ENCODE data around the gene MYH16. TPM values are rescaled to one million over a fixed set of nuclear protein-coding genes. Genes with fewer than 3 reads are reported as not detected.
"Not testable (repeated sequence)": the region's sequence is repeated elsewhere in the genome, so short reads cannot be mapped to it uniquely, and the experiment has no call there.

Gene MYH16
- under 1 TPM; 0.04 to 0.17 (median 0.07) TPM for polyA plus RNA-seq (ENCODE audit: insufficient read depth in 1 of 5, insufficient read length in 5 of 5, low replicate concordance in 1 of 5)
- long read RNA-seq, donor 1, result 0 reads
- long read RNA-seq, donor 2, result 0 reads
- long read RNA-seq, donor 3, result 0 reads
- long read RNA-seq, donor 4, result 0 reads
- long read RNA-seq, donor 5, result 0 reads
- long read RNA-seq, donor 6, result 0 reads
- long read RNA-seq, donor 7, result 0 reads
- long read RNA-seq, donor 8, result 0 reads

DNA sequence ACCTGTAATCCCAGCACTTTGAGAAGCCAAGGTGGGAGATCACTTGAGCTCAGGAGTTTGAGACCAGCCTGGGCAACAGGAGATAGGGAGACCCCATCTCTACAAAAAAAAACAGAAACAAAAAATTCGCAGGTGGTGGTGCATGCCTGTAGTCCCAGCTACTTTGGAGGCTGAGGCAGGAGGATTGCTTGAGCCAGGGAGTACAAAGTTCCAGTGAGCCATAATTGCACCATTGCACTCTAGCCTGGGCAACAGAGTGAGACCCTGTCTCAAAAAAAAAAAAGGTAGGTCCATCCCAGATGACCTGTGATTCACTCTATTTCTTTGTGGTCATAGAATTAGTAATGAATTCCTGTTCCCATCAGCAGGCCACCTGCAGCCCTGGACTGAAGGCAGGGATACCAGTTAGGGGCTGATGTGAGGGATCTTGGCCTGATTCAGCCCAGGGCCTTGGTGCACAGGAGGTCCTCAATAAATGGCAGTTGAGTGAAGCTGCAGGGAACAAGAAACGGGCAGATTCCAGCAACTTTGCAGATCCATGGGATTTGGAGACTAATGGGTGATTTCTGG lies at the start of gene MYH16:
MYH16 (plus strand) TSS at position 364 of the 570 bp plus-strand sequence.
- no peak for DNase-seq

- DNase-seq, result not testable (repeated sequence)
Observed at GRCh38 chr7:99224263-99224898, 48.3 kb upstream of the MYH16 start.

DNA sequence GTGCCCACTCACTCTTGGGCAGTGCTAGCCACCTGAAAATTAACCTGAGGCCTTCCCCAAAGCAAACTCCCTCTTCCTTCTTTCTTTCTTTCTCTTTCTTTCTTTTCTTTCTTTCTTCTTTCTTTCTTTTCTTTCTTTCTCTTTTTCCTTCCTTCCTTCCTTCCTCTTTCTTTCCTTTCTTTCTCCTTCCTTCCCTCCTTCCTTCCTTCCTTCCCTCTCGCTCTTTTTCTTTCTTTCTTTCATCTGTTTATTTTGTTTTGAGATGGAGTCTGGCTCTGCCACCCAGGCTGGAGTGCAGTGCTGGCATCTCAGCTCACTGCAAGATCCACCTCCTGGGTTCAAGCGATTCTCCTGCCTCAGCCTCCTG lies 47.8 kb upstream of the MYH16 start:
- DNase-seq, result no peak

- DNase-seq, result no peak
Observed at GRCh38 chr7:99229234-99229633, 43.4 kb upstream of the MYH16 start.

- DNase-seq, result no peak
Observed at GRCh38 chr7:99232082-99232770, 40.4 kb upstream of the MYH16 start.

GRCh38 chr7:99232955-99233354 lies 39.7 kb upstream of the MYH16 start:
- DNase-seq, result not testable (repeated sequence)

- DNase-seq, result no peak
Observed at GRCh38 chr7:99234185-99234584, 38.5 kb upstream of the MYH16 start.

GRCh38 chr7:99235925-99236324 lies 36.7 kb upstream of the MYH16 start:
- DNase-seq, result no peak

- not testable (repeated sequence) for DNase-seq
Observed at GRCh38 chr7:99237876-99238275, 34.8 kb upstream of the MYH16 start.

DNA sequence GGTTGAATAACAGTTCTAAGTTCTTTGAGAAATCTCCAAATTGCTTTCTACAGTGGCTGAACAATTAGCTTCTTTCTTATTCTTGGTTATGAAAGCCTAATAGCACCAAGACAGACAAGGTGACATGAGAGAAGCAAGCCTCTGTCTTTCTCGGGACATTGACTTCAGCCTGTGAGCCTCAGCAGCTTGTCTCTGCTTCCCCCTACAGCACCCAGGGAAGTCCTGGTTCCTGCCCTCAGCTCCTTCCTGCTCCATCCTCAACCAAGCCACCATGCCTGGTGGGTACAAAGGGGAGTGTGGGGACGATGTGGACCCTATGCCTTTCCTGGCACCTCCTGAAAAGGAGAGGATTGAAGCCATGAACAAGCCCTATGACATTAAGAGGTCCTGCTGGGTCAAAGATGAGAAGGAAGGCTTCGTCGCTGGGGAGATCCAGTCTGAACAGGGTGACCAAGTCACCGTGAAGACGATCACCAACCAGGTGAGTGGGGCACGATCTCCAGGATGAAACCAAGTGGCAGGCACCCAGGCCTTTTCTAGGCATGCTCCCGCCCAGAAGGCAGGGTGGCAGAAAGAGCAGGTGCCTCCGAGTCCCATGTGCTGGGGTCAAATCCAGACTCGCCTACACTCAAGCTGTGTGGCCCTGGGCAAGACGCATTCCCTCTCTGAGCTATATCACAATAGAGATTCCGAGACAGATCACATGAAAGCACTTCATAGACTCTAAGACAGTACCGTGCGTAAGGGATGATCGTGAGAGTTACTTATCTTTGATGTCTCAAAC lies 33.9 kb upstream of the MYH16 start:
- DNase-seq, result no peak

DNA sequence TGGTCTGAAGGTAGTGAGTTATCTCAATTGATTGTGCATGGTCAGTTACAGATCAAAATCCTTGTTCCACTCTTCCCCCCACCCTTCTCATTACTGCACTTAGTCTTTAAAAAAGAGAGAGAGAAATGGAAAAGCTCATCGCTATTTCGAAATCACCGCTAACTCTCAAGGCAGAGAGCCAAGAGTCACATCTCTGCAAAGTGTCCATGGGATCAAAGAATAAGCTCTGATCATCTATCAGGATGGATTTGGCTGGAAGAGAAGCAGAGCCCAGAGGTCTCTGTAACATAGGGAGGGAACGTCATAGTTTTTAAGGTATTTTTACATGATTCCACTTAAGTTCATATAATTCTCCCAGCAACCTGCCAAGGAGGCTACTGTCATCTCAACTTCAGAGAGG lies 30.0 kb upstream of the MYH16 start:
- no peak for DNase-seq

DNA sequence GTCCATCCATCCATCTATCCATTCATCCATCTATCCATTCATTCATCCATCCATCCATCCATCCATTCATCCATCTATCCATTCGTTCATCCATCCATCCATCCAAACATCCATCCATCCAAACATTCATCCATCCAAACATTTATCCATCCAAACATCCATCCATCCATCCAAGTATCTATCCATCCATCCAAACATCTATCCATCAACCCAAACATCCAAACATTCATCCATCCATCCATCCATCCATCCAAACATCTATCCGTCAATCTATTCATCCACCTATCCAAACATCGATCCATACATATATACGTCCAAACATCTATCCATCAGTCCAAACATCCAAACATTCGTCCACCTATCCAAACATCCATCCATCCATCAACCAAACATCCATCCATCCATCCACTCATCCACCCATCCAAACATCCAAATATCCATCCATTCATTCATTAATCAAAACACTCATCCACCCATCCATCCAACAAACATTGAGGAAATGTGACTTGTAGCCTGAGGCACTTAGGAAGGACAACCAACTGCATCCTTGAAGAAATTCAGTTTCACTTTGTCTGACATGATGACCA lies 28.8 kb upstream of the MYH16 start:
- no peak for DNase-seq

GRCh38 chr7:99244939-99245338 lies 27.7 kb upstream of the MYH16 start:
- DNase-seq, result no peak

GRCh38 chr7:99248391-99249095 lies 24.1 kb upstream of the MYH16 start:
- DNase-seq, result no peak

DNA sequence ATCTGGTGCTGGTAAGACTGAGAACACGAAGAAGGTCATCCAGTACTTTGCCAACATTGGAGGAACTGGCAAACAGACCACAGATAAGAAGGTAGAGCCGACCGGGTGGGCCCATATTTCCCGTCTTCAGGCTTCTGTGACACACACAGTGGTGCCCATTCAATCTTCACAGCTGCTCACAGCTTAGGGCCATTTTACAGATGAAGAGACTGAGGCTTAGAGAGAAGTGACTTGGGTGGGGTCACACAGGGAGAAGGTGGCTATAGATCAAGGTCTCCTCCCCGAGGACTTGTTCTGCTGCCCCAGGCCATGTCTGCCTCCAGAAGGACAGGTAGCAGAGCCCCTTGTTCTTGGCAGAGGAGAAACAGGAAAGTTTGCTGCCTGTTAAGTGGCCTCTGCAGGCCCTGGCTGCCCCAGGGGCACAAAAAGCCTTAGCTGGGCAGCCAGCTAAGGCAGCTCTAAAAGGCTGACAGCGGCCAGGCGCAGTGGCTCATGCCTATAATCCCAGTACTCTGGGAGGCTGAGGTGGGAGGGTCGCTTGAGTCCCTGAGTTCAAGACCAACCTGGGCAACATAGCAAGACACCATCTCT lies 22.6 kb upstream of the MYH16 start:
- DNase-seq, result no peak

GRCh38 chr7:99252166-99252895 lies 20.3 kb upstream of the MYH16 start:
- no peak for DNase-seq

DNA sequence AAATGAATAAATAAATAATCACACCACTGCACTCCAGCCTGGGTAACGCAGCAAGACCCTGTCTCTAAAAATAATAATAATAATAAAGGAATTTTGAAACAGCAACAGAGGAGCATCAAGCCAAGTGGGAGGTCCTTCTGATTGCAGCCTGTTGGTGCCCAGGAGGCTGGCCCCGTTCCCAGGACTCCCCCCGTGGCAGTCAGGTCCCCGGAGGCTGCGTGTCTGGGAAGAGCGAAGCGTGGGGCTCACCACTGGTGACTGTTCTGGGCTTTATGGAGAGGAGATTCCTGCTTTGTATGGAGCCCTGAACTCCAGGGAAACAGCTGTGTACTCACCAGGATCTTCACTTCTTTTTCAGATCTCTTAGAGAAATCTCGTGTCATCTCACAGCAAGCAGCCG lies 19.3 kb upstream of the MYH16 start:
- no peak for DNase-seq

DNA sequence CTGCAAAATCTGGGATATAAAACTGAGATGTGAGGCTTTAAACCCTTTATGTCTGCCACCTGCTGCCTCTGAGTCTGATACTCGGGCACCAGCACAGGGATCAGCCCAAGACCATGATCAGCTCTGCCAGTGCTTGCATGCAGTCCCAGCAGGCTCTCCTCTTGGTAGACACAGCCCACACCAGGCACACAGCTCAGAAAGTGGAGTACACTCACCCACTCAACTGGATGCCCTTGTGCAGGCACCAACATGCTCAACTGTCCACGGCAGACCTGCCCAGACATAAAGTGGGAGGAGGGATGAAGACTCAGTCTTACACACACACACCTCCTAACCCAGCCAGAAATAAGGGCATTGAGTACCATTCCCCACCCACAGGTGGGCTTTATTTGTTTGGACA lies 18.2 kb upstream of the MYH16 start:
- no peak for DNase-seq

DNA sequence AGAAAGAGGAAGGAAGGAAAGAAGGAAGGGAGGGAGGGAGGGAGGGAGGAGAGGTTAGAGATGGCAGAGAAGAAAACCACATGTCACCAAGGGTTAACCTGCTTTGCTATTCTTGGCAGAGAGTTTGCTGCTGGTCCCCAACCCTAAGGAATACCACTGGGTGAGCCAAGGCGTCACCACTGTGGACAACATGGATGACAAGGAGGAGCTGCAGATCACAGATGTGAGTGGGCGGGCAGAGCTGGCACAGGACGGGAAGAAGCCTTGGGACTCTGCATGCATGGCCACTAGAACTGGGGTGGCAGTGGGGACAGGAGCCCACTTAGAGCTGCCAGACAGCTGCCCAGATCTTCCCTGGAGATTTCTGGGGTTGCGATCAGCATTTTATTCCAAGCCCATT lies 17.2 kb upstream of the MYH16 start:
- no peak for DNase-seq

- DNase-seq, result no peak
Observed at GRCh38 chr7:99257065-99257464, 15.6 kb upstream of the MYH16 start.

Measured in right lung (tissue), 10 donors.